PFSK-1 (cell line): ENCODE results near the gene RPUSD1.

Experiments used
- FOXP2 ChIP-seq: optimal IDR thresholded peaks from 2 replicates; pipeline ENCODE3; 2011; ENCODE audit warnings: borderline replicate concordance, control low read depth, inconsistent platforms; ENCODE audit not compliant: insufficient read depth; ENCODE audit errors: extremely low read length, extremely low read depth
- POLR2AphosphoS5 ChIP-seq: IDR thresholded peaks from 2 replicates; pipeline ENCODE4 v1.6.1; 2012; ENCODE audit warnings: low read depth, mild to moderate bottlenecking, control low read depth, low read length, moderate library complexity
- REST ChIP-seq, 2 experiments: IDR thresholded peaks; 2 replicates each; pipeline versions ENCODE4 v1.6.1 to v1.8.0; 2011 to 2012; ENCODE audit warnings: low read depth in 2 of 2, low read length in 2 of 2, control low read depth in 1 of 2, inconsistent platforms in 1 of 2, mild to moderate bottlenecking in 1 of 2, moderate library complexity in 1 of 2; ENCODE audit not compliant: insufficient read depth in 1 of 2
- SIN3A ChIP-seq: IDR thresholded peaks from 2 replicates; pipeline ENCODE4 v1.6.1; 2012; ENCODE audit warnings: mild to moderate bottlenecking, low read length, moderate library complexity, borderline replicate concordance; ENCODE audit not compliant: insufficient read depth
- TAF1 ChIP-seq: IDR thresholded peaks from 2 replicates; pipeline ENCODE4 v1.6.1; 2012; ENCODE audit warnings: low read length, control low read depth, borderline replicate concordance; ENCODE audit not compliant: insufficient read depth

The RPUSD1 gene

GRCh38 chr16:818592-818991 lies 30.4 kb upstream of the RPUSD1 start:
- no peak for TF ChIP-seq TAF1
- TF ChIP-seq SIN3A: no peak
- no peak for TF ChIP-seq FOXP2
- no peak for TF ChIP-seq REST (IDR thresholded peaks at IDR 0.05; ENCODE audit: insufficient read depth in 1 of 2, low read depth in 2 of 2, low read length in 2 of 2)
- TF ChIP-seq POLR2AphosphoS5: no peak

DNA sequence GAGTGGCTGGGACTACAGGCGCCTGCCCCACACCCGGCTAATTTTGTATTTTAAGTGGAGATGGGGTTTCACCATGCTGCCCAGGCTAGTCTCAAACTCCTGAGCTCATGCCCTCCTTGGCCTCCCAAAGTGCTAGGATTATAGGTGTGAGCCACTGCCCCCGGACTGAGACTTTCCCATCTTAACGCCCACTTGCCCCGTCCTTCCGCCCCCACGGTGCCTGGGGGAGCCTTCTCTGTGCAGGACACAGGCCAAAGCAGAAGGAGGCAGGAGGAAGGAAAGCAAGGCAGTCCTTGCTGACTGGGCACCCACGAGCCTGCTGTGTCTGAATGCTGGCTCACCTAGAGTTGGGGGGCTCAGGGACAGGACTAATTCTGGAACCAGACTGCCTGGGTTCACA lies 30.0 kb upstream of the RPUSD1 start:
- TF ChIP-seq REST (IDR thresholded peaks at IDR 0.05; ENCODE audit: insufficient read depth in 1 of 2, low read depth in 2 of 2, low read length in 2 of 2) (no peak), POLR2AphosphoS5 (no peak), TAF1 (no peak), SIN3A (no peak), FOXP2 (no peak)

GRCh38 chr16:817001-817906 lies 29.1 kb upstream of the RPUSD1 start:
- TF ChIP-seq REST (IDR thresholded peaks at IDR 0.05; ENCODE audit: insufficient read depth in 1 of 2, low read depth in 2 of 2, low read length in 2 of 2) (no peak), SIN3A (no peak), TAF1 (no peak), FOXP2 (no peak), POLR2AphosphoS5 (no peak)

DNA sequence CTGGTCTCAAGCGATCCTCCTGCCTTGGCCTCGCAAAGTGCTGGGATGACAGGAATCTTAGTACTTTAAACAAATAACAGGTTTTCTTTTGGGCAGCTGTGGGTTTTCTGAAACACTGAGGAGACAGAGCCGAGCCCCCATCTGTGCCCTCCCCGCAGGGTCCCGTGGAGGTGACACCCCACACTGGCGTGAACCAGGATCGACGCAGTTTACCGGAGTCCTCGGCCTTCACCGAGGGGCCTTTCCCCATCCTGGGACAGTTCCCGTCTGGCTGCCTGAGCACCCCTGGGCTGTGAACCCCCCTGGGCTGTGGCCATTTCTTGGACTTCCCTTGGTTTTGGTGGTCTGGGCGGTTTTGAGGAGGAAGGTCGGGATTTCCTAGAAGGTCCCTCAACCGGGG lies 27.7 kb upstream of the RPUSD1 start:
- no peak for TF ChIP-seq REST (IDR thresholded peaks at IDR 0.05; ENCODE audit: insufficient read depth in 1 of 2, low read depth in 2 of 2, low read length in 2 of 2)
- no peak for TF ChIP-seq POLR2AphosphoS5
- TF ChIP-seq SIN3A: no peak
- no peak for TF ChIP-seq FOXP2
- no peak for TF ChIP-seq TAF1
